Eye (tissue), 1 donor: ENCODE results near the gene APOBEC2.

ENCODE experiments used
- DNase-seq: peaks from one replicate; pipeline ENCODE4 v3.0.0-alpha.2; 2015

APOBEC2 gene

GRCh38 chr6:41092421-41093140, 39.6 kb downstream of the APOBEC2 start:
- DNase-seq = peak; percentile 13

- DNase-seq = no peak
These were observed 40.7 kb downstream of the APOBEC2 start for GRCh38 chr6:41093729-41094128.

GRCh38 chr6:41097467-41098090, 44.6 kb downstream of the APOBEC2 start:
- peak; percentile 40 for DNase-seq

GRCh38 chr6:41098366-41098765, 45.4 kb downstream of the APOBEC2 start:
- no peak for DNase-seq

- peak; percentile 13 for DNase-seq
These were observed 47.9 kb downstream of the APOBEC2 start for GRCh38 chr6:41100871-41101287.

GRCh38 chr6:41103847-41104246, 50.8 kb downstream of the APOBEC2 start:
- DNase-seq = no peak

- no peak for DNase-seq
These were observed 58.0 kb downstream of the APOBEC2 start for GRCh38 chr6:41111017-41111416.
